ENCODE data around the gene HCAR3.
"Not testable (repeated sequence)": the region's sequence is repeated elsewhere in the genome, so short reads cannot be mapped to it uniquely, and the experiment has no call there.

DNA sequence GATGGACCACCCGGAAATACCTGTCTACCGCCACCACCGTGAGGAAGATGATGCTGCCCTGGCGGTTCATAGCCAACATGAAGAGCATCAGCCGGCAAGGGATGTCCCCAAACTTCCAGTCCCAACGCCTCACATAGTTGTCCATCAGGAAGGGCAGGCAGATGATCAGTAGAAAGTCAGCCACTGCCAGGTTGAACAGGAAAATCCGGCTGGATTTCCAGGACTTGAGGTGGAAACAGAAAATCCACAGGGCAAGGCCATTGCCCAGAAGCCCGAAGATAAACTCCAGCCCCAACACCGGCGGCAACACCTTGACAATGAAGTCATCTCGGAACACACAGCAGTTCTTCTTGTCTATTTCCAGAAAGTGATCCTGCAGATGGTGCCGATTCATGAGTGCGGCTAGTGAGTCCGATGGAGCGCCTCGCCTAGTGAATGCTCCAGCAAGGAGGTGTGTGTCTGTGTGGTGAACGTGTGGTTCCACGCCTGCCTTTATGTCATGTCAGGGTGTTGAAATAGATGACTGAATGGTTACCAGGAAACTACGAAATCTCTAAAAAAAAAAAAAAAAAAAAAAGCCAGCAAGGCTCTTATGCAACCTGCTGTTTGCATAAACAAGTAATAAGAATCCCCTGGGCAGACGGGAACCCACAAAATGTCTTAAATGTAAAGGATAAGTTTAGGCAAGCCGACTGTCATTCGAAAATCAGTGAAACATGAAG is 13.6 kb downstream of the HCAR3 start, which contains the start of gene HCAR2:
- not testable (repeated sequence) for TF ChIP-seq POLR2AphosphoS5, POLR2A (IDR thresholded peaks at IDR 0.05; ENCODE audit: low read depth, low read length)
